CD4-positive, alpha-beta T cell treated with Interleukin-10 for 1 hour (primary cell): Measurements from ENCODE around the gene MYMX.
"Not testable (repeated sequence)": the region's sequence is repeated elsewhere in the genome, so short reads cannot be mapped to it uniquely, and the experiment has no call there.

ENCODE experiments used
- DNase-seq: peaks from one replicate; pipeline ENCODE4 v3.0.0-alpha.2; 2020

The MYMX gene

GRCh38 chr6:44188819-44189218, 27.9 kb upstream of the MYMX start:
- no peak for DNase-seq

DNA sequence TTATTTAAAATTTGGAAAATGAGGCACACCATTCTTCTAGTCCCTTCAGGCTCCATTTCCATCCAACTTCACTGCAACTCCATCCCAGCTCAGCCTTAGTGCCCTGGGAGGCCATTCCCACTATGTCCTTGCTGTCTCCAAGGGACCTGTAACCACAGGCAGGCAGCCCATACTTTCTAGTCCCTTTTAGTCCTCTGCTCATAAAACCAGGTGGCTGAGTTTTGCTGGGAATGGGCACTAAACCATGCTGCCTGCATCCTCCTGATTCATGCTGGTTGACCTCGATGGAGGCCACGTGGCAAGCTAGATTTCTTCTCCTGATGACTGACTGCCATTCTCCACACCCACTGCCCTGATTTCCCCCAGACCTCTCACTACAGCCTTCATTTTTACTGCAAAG, 27.5 kb upstream of the MYMX start:
- no peak for DNase-seq

DNA sequence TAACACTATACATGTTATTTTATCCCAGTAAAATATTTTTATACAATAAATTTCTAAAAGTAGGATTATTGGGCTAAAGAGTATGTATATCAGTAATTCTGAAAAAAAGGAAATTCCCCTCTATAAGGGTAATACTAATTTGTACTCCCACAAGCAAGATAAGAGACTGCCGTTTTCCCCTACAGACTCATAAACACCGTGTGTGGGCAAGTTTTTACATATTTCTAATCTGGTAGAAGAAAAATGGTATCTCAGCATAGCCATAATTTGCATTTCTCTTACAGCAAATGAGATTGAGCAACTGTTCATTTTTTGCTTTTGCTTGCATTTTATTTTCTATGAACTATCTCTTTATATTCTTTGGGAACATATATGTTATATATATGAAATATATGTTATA, 26.0 kb upstream of the MYMX start:
- DNase-seq: no peak

GRCh38 chr6:44192428-44193041, 24.2 kb upstream of the MYMX start:
- DNase-seq: no peak

DNA sequence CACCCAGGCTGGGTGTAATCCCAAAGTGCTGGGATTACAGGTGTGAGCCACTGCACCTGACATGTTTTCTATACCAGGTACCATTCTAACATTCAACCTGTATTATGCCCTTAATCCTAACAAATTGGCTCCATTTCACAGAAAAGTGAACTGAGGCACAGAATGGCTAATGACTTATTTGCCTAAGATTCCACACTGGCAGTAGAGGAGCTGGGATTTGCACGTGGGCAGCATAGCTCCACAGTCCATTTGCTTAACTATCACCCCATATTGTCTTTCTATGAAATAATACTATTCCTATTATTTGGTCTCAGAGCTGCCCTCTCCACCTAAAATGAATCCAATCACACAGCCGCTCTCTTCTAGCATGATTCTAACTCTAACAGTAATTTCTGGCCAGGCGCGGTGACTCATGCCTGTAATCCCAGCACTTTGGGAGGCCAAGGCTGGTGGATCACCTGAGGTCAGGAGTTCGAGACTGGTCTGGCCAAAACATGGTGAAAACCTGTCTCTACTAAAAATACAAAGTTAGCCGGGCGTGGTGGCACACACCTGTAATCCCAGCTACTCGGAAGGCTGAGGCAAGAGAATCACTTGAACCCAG, 23.3 kb upstream of the MYMX start:
- no peak for DNase-seq

- no peak for DNase-seq
These were observed 22.4 kb upstream of the MYMX start for GRCh38 chr6:44194326-44194725.

DNA sequence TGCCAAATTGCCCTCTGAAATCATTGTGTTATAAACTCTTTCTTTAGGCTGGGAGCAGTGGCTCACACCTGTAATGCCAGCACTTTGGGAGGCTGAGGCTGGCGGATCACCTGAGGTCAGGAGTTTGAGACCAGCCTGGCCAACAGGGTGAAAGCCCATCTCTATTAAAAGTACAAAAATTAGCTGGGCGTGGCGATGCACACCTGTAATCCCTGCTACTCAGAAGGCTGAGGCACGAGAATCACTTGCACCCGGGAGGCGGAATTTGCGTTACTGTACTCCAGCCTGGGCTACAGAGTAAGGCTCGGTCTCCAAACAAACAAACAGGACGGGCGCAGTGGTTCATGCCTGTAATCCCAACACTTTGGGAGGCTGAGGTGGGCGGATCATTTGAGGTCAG, 20.4 kb upstream of the MYMX start:
- not testable (repeated sequence) for DNase-seq

GRCh38 chr6:44198684-44199083, 18.0 kb upstream of the MYMX start:
- DNase-seq: no peak

DNA sequence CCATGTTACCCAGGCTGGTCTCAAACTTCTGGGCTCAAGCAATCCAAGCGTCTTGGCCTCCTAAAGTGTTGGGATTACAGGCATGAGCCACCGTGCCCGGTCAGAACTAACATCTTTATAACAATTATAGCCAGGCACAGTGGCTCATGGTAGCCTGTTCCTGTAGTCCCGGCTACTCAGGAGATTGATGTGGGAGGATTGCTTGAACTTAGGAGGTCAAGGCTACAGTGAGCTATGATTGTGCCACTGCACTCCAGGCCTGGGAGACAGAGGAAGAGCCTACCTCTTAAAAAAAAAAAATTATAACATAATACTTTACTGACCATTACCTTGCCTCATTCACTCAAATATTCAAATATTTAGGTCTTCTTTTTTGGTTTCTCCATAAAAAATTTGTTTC, 16.8 kb upstream of the MYMX start:
- DNase-seq: no peak

- no peak for DNase-seq
These were observed 15.5 kb upstream of the MYMX start for GRCh38 chr6:44201200-44201599.

DNA sequence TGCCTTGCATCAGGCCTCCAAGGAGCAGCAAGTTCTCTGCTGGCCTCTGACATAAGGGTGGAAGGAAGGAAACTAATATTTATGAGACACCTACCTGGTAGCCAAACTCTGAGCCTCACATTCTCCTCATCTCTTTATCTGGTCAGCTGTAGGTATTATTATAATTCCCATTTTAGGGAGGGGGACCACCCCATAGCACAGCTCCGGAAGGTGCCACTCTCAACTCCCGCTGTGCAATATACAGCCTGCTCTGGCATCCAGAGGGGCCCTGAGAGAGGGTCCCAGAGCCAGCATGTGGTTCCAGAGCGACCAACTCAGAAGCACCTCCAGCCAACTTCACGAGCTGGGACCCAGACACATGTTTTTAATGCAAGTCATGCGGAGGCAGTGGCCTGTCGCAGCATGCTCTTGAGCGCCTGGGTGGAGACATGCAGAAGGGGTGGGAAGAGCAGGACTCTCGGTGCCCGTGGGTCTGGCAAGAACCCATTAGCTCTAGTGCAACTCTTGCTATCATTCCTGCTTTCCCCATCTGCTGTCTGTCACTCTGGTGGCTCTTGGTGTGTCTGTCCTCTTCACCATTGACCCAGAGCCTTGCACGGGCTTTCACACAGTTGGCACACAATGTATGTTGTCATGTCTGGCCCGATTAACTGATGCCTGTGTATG, 15.0 kb upstream of the MYMX start:
- no peak for DNase-seq

DNA sequence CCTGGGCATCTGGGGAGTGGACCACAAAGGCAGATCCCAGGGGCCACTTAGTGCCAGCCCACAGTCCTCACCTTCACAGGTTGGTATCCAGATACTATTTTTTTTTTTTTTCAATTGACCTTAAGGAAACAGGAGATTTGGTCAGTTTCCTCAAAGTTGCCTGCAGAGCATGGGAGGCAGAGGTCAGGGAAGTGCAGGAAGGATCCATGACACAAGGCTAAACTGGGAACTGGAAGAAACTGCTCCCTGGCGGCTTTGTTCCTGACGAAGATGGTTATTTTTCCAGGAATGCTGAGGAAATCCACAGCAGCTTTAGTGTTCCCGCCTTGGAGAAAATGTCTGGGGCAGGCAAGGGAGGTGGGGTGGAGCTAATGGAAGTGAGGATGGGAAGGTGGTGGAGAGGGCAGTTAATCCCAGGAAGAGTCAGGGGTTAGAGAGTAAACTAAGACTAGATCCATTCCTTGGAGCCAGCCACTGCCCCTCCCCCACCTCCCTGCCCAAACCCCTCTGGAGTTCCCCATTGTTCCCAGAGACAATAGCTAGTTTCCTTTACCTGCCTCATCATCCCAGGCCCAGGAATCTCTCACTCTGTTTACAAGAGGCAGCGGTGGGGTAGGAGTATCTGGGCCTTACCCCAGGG, 14.3 kb upstream of the MYMX start:
- no peak for DNase-seq

DNA sequence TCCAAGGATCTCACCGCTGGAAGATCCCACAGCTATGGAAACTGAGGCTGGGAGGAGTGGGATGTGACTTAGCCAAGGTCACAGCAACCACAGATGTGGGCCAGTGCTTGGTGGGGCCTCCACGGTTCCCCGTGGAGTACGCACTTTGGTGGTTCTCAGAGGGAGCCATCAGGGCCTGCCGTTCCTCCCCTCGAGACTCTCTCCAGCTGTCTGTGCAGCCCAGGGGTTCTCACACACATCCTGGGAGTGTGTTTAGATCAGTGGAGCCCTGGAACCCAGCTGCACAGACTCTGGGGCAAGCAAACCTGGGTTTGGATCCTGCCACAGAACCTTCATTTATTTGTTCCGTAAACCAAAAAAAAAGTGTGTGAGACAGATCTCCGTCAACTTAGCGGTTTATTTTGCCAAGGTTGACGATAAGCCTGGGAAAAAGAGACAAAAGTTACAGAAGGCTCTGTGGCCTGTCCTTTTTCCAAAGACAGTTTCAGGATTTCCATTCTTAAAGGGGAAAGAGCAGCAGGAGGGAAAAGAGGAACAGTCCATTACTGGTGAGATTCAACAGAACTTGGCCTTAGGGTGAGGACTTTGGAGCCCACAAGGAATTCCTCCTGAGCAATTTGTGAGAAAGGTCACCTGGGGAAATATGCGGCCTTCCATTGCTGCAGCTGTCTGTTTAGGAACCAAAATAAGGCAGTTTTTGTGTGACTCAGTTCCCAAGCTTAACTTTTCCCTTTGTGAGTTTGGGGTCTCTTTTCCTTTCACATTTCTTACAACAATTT, 13.6 kb upstream of the MYMX start:
- no peak for DNase-seq

DNA sequence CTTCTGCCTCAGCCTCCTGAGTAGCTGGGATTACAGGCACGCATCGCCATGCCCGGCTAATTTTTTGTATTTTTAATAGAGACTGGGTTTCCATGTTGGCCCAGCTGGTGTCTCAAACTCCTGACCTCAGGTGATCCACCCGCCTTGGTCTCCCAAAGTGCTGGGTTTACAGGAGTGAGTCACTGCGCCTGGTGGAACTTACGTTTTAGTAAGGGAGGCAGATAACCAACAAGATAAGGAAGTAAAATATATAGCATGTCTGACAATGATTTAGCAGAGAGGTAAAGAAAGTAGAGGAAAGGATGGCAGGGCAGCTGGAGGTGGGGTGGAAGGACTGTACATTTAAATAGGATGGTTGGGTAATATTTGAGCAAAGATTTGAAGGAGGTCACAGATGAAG, 12.8 kb upstream of the MYMX start:
- no peak for DNase-seq

DNA sequence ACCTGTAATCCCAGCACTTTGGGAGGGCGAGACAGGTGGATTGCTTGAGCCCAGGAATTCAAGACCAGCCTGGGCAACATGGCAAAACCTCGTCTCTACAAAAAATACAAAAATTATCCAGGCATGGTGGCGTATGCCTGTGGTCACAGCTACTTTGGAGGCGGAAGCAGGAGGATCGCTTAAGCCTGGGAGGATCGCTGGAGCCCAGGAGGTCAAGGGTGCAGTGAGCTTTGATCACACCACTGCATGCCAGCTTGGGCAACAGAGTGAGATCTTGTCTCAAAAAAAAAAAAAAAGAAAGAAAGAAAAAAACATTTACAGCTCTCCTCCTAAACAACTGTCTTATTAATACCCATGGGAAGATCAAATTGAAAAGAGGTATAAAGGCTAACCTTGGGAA, 8.8 kb upstream of the MYMX start:
- no peak for DNase-seq

DNA sequence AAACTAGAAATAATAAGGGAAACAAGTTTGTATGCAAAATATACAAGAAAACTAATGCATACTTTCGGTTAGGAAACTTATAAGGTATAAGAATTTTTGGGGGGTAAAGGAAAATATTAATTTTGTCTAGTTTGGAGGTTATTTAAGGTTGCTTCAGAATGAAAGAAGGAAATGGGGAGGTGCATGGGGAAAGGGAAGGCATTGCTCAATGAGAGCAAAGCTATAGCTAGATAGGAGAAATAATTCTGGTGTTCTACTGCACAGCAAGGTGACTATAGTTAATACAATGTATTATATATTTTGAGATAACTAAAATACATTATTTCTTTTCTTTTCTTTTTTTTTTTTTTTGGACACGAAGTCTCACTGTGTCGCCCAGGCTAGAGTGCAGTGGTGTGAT, 5.4 kb upstream of the MYMX start:
- no peak for DNase-seq

DNA sequence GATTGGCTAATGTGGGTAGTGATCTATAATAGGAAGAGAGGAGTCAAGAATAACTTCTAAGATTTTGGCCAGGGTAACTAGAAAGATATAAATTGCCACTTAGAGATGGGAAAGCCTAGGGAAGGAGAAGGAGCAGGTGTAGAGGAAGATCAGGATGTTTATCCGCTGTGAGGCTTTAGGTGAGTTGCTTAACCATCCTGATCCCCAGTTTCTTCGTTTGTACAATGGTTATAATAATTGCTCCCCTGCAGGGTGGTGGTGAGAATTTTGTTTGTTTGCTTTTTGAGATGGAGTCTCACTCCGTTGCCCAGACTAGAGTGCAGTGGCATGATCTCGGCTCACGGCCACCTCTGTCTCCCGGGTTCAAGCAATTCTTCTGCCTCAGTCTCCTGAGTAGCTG, 2.4 kb upstream of the MYMX start:
- no peak for DNase-seq

DNA sequence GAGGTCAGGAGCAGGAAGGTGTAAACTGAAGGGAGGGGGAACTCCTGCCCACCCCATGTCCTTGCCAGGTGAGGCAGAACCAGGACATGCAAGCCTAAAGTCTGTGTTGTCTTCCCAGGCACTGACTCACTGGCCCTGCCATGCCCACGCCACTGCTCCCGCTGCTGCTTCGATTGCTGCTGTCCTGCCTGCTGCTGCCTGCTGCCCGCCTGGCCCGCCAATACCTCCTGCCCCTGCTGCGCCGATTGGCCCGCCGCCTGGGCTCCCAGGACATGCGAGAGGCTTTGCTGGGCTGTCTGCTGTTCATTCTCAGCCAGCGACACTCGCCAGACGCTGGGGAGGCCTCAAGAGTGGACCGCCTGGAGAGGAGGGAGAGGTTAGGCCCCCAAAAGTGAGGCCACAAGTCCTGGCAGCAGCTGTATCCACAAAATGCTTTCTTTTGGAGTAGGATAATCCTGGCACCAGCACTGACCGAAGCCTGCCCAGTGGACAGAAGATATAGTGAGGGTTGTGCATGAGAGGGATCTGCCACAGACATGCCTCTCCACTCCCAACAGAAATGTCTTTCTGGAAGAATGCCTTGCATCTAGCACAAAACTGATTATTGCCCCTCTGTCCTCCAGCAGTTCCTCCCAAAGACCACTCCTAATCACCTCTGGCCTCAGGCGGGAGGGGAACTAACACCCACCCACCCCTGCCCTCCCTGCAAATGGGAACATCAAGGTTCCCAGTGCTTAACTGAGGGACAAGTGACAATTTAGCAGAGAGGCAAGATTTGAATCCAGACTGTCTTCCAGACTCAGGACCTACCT, 812 bp downstream of the MYMX start:
- no peak for DNase-seq

DNA sequence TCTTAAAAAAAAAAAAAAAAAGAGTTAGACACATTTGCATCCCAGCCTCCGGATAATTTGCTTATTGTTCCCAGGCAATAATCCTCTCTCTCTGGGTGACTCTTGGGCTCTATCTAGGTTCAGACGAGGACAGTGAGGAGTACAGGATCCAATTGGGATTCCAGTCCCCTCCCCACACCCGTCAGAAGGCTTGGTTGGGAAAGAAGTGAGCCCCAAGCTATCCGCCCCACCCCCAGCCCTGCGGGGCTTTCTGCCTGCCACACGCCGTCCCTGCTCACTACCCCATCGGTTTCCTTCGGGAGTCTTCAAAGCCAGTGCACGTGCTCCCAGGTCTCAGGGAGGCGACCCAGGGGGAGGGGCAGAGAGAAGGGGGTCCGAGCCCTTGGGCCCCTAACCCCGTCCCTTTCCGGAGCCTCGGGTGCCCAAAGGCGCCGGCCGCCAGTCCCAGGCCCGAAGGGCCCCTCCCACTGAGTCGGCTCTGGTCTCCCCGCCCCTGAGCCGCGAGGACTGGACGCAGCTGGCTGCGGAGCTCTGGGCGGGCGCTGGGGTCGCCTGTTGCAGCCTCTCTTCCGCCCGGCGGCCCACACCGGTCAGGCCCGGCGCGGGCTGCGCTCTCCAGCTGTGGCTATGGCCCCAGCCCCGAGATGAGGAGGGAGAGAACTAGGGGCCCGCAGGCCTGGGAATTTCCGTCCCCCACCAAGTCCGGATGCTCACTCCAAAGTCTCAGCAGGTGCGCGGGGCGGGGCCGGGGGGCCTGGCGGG, 2.5 kb downstream of the MYMX start:
- DNase-seq: peak; percentile 9

DNA sequence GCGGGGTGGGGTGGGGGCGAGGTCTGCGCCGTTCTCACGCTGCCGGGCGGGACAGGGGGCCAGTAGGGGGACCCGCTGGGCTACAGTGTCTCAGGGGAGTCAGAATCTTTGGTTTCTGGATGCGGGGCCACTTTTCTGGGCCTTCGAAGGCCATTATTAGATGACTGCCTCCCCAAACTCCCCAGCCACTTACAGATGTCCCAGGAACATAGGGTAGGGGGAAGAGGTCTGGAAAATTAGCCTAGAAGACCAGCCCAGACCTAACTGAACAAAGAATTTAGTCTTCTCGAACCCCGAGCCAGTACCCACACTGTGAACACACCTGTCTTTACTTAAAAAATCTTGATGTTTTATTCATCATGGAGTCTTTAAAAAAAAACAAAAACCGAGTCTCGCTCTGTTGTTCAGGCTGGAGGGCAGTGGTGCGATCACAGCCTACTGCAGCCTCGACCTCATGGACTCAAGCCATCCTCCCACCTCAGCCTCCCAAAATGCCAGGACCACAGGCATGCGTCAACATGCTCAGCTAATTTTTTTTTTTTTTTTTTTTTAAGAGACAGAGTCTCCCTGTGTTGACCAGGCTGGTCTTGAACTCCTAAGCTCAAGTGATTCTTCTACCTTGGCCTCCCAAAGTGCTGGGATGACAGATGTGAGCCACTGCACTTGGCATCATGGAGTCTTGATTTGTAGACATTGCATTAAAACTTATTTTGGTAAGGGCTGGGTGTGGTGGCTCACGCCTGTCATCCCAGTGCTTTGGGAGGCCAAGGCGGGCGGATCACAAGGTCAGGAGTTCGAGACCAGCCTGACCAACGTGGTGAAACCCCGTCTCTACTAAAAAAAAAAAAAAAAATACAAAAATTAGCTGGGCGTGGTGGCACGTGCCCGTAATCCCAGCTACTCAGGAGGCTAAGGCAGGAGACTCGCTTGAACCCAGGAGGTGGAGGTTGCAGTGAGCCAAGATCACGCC, 3.4 kb downstream of the MYMX start:
- DNase-seq: no peak

GRCh38 chr6:44220913-44221290, 4.2 kb downstream of the MYMX start:
- no peak for DNase-seq
